ENCODE data around the gene PCDHA3.

DNA sequence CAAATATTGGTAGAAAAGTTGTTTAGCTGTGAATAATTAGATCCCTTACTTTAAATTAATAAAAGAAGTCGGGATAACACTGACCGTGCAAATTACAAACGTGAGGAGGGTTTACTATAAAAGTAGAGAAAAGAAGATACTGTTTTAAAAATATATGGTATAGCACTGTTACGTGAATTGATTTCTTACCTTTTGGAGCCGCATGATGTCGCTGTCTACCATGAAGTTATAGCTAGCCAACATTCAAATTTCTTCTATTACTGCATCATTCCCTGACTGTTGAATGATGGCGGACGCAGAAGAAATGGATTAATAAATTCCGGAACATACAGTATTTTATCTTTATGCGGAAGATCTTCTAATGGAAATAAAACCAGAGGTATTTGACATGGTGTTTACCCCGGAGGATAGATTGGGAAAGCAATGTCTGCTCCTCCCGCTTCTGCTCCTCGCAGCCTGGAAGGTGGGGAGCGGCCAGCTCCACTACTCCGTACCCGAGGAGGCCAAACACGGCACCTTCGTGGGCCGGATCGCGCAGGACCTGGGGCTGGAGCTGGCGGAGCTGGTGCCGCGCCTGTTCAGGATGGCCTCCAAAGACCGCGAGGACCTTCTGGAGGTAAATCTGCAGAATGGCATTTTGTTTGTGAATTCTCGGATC lies 27.0 kb downstream of the PCDHA3 start, which contains the start of gene PCDHA6:
- TF ChIP-seq POLR2A (IDR thresholded peaks at IDR 0.05; ENCODE audit: extremely low read depth, insufficient read length): no peak
- TF ChIP-seq, protein P1, sequence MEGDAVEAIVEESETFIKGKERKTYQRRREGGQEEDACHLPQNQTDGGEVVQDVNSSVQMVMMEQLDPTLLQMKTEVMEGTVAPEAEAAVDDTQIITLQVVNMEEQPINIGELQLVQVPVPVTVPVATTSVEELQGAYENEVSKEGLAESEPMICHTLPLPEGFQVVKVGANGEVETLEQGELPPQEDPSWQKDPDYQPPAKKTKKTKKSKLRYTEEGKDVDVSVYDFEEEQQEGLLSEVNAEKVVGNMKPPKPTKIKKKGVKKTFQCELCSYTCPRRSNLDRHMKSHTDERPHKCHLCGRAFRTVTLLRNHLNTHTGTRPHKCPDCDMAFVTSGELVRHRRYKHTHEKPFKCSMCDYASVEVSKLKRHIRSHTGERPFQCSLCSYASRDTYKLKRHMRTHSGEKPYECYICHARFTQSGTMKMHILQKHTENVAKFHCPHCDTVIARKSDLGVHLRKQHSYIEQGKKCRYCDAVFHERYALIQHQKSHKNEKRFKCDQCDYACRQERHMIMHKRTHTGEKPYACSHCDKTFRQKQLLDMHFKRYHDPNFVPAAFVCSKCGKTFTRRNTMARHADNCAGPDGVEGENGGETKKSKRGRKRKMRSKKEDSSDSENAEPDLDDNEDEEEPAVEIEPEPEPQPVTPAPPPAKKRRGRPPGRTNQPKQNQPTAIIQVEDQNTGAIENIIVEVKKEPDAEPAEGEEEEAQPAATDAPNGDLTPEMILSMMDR (IDR thresholded peaks at IDR 0.05; ENCODE audit: low read depth, low read length): no peak
- TF ChIP-seq MAX (IDR thresholded peaks at IDR 0.05; ENCODE audit: low read depth, low read length): no peak
